ENCODE measurements around the gene NEURL1. TPM values are rescaled to one million over a fixed set of nuclear protein-coding genes. Genes with fewer than 3 reads are reported as not detected.

NEURL1 gene
- total RNA-seq, 1 experiment from 2014 or later = 4.8 TPM

- no peak overlapping the region for H3K27ac ChIP-seq
- no peaks in the 10 kb centered on the region for H3K27me3 ChIP-seq (ENCODE audit: insufficient read depth, low read depth)
- DNase-seq = no peak
- no peak overlapping the region for H3K4me3 ChIP-seq
- ChIA-PET POLR2A (ENCODE audit: unreplicated experiment) (no interaction called here), CTCF (no interaction called here)
- intact Hi-C loops (cut with micrococcal nuclease; ENCODE audit: unreplicated experiment) = loop anchor here (10.0 kb wide), 1 partner anchor 51 kb away; the partner anchor contains the start of gene NEURL1
- no peak overlapping the region for H2AFZ ChIP-seq
- no peak overlapping the region; the same call in 1 of the 2 replicates for H3K4me2 ChIP-seq
- TF ChIP-seq CTCF (conservative IDR thresholded peaks at IDR 0.05) = no peak
- TF ChIP-seq EZH2 (IDR thresholded peaks at IDR 0.05; ENCODE audit: low read depth) = no peak
- no peaks in the 10 kb centered on the region for H3K79me2 ChIP-seq (ENCODE audit: low read depth)
- H3K36me3 ChIP-seq (ENCODE audit: low read depth) = no peaks in the 10 kb centered on the region
- H3K9me2 ChIP-seq (ENCODE audit: insufficient read depth) = no peaks in the 10 kb centered on the region
- no peaks in the 10 kb centered on the region for H3K9me3 ChIP-seq (ENCODE audit: insufficient read depth, low read depth)
- no peaks in the 10 kb centered on the region for H4K20me1 ChIP-seq (ENCODE audit: insufficient read depth)
- peaks cover 21% of the 10 kb centered on the region for H3K4me1 ChIP-seq (replicated peaks; ENCODE audit: insufficient read depth)
- BruUV-seq (replicated peaks) = no TSS peak
- no peaks in the 10 kb centered on the region for H3F3A ChIP-seq (ENCODE audit: insufficient read depth, low read depth)
Measured at GRCh38 chr10:103545771-103546281, 52.3 kb downstream of the NEURL1 start.

GRCh38 chr10:103546401-103546800 lies 52.9 kb downstream of the NEURL1 start:
- no TSS peak for BruUV-seq (replicated peaks)
- ChIA-PET CTCF (no interaction called here), POLR2A (ENCODE audit: unreplicated experiment) (no interaction called here)
- H3K4me3 ChIP-seq = no peak overlapping the region
- H3K4me2 ChIP-seq = no peak overlapping the region
- H3K9me3 ChIP-seq (ENCODE audit: insufficient read depth, low read depth) = no peaks in the 10 kb centered on the region
- no peak for DNase-seq
- H2AFZ ChIP-seq = no peak overlapping the region
- no peaks in the 10 kb centered on the region for H3K9me2 ChIP-seq (ENCODE audit: insufficient read depth)
- H4K20me1 ChIP-seq (ENCODE audit: insufficient read depth) = no peaks in the 10 kb centered on the region
- H3K36me3 ChIP-seq (ENCODE audit: low read depth) = no peaks in the 10 kb centered on the region
- H3K4me1 ChIP-seq (replicated peaks; ENCODE audit: insufficient read depth) = peaks cover 21% of the 10 kb centered on the region
- no peak overlapping the region for H3K27ac ChIP-seq
- H3F3A ChIP-seq (ENCODE audit: insufficient read depth, low read depth) = no peaks in the 10 kb centered on the region
- intact Hi-C loops (cut with micrococcal nuclease; ENCODE audit: unreplicated experiment) = loop anchor here (10.0 kb wide), 1 partner anchor 52 kb away; the partner anchor contains the start of gene NEURL1
- H3K27me3 ChIP-seq (ENCODE audit: insufficient read depth, low read depth) = no peaks in the 10 kb centered on the region
- TF ChIP-seq CTCF (conservative IDR thresholded peaks at IDR 0.05) (no peak), EZH2 (IDR thresholded peaks at IDR 0.05; ENCODE audit: low read depth) (no peak)
- no peaks in the 10 kb centered on the region for H3K79me2 ChIP-seq (ENCODE audit: low read depth)

GRCh38 chr10:103547391-103547946 lies 54.0 kb downstream of the NEURL1 start:
- no peak overlapping the region for H3K4me3 ChIP-seq
- BruUV-seq (replicated peaks) = no TSS peak
- no peak for DNase-seq
- no peaks in the 10 kb centered on the region for H3K9me3 ChIP-seq (ENCODE audit: insufficient read depth, low read depth)
- peaks cover 21% of the 10 kb centered on the region for H3K4me1 ChIP-seq (replicated peaks; ENCODE audit: insufficient read depth)
- no peak overlapping the region for H3K4me2 ChIP-seq
- H3K79me2 ChIP-seq (ENCODE audit: low read depth) = no peaks in the 10 kb centered on the region
- CTCF ChIA-PET = interaction anchor here (0.6 kb wide), 1 partner anchor 97 kb away, joined by 3 read pairs; no protein-coding TSS in a partner anchor
- H3K36me3 ChIP-seq (ENCODE audit: low read depth) = no peaks in the 10 kb centered on the region
- TF ChIP-seq EZH2 (IDR thresholded peaks at IDR 0.05; ENCODE audit: low read depth) (no peak), CTCF (conservative IDR thresholded peaks at IDR 0.05) (no peak)
- POLR2A ChIA-PET (ENCODE audit: unreplicated experiment) = no interaction called here
- no peaks in the 10 kb centered on the region for H3K9me2 ChIP-seq (ENCODE audit: insufficient read depth)
- no peaks in the 10 kb centered on the region for H3F3A ChIP-seq (ENCODE audit: insufficient read depth, low read depth)
- no peaks in the 10 kb centered on the region for H3K27me3 ChIP-seq (ENCODE audit: insufficient read depth, low read depth)
- intact Hi-C loops (cut with micrococcal nuclease; ENCODE audit: unreplicated experiment) = loop anchor here (10.0 kb wide), 1 partner anchor 53 kb away; the partner anchor contains the start of gene NEURL1
- no peaks in the 10 kb centered on the region for H4K20me1 ChIP-seq (ENCODE audit: insufficient read depth)
- H3K27ac ChIP-seq = no peak overlapping the region
- no peak overlapping the region for H2AFZ ChIP-seq
